Measurements from ENCODE around the gene IL6.

Gene IL6

DNA sequence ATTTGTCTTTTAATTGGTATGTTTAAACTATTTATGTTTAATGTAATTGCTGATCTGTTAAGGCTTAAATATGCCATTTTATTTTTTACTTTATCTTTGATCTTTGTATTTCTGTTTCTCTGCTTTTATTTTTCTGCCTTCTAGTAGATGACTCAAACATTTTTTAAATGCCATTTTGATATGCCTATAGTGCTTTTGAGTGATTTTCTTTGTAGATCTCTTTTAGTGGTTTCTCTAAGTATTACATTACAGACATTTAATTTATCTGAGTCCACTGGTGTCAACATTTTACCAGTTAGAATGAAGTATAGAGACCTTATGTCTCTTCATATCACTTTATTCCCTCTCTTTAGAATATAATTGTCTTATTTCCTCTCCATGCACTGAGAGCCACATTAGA, 32.7 kb downstream of the IL6 start:
- Histone ChIP-seq H3K27me3 (ENCODE audit: control insufficient read depth in 3 of 3, insufficient read depth in 3 of 3, low read depth in 1 of 3, low read length in 3 of 3) (no peaks in the 10 kb centered on the region), H3K36me3 (replicated peaks in 1 of 2; ENCODE audit: control insufficient read depth in 2 of 2, insufficient read depth in 2 of 2, low read length in 2 of 2) (no peaks in the 10 kb centered on the region), H2AK5ac (ENCODE audit: low read depth, low read length) (no peak overlapping the region), H3K4me2 (ENCODE audit: insufficient read depth, low read length, poor library complexity, severe bottlenecking) (no peak overlapping the region), H2BK5ac (ENCODE audit: low read length) (no peak overlapping the region), H3K79me1 (ENCODE audit: low read depth, low read length) (no peaks in the 10 kb centered on the region), H2AFZ (ENCODE audit: low read length) (no peak overlapping the region), H3K14ac (ENCODE audit: low read length) (no peak overlapping the region), H3K18ac (ENCODE audit: low read length) (no peak overlapping the region), H3K4me3 (ENCODE audit: low read length in 2 of 2) (no peak overlapping the region), H3K23ac (ENCODE audit: low read depth, low read length, poor library complexity) (no peak overlapping the region), H2BK12ac (ENCODE audit: low read length) (no peak overlapping the region), H3K4ac (ENCODE audit: low read length) (no peak overlapping the region), H4K8ac (ENCODE audit: low read depth, low read length) (no peak overlapping the region), H3K27ac (replicated peaks; ENCODE audit: low read length) (no peak overlapping the region), H3K9me3 (replicated peaks in 1 of 2; ENCODE audit: control insufficient read depth in 2 of 2, insufficient read depth in 1 of 2, low read depth in 1 of 2, low read length in 2 of 2) (peaks cover 0 to 2% of the 10 kb centered on the region in 2 donors), H3K9ac (ENCODE audit: low read depth, low read length, poor library complexity) (no peak overlapping the region), H2BK120ac (ENCODE audit: low read depth, low read length) (no peak overlapping the region), H2BK15ac (ENCODE audit: low read length) (no peak overlapping the region), H4K91ac (ENCODE audit: low read depth, low read length, poor library complexity) (no peak overlapping the region), H3K4me1 (ENCODE audit: control insufficient read depth in 2 of 2, insufficient read depth in 1 of 2, low read depth in 1 of 2, low read length in 2 of 2) (no peaks in the 10 kb centered on the region)
- no peak for DNase-seq (ENCODE audit: low spot score)

DNA sequence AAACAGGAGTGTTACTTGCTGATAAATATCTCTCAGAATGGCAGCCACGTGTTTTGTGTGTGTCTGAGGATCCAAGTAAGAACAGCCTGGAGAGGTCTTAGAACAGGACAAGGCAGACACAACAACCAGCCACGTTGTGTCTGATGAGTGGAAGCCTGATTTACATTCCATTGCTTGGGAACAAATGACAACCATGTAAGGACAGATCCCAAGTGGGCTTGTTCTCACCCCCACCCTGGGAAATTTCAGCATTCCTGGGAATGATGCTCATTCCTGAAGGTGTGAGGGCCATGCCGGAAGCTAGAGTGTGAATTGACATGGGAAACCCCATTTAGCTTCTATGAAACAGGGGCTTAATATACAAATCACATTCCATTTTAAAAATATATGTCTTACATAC, 35.9 kb downstream of the IL6 start:
- no peak overlapping the region for H3K9ac ChIP-seq (ENCODE audit: low read depth, low read length, poor library complexity)
- peaks cover 0 to 2% of the 10 kb centered on the region in 2 donors for H3K9me3 ChIP-seq (replicated peaks in 1 of 2; ENCODE audit: control insufficient read depth in 2 of 2, insufficient read depth in 1 of 2, low read depth in 1 of 2, low read length in 2 of 2)
- no peak overlapping the region for H2BK15ac ChIP-seq (ENCODE audit: low read length)

DNA sequence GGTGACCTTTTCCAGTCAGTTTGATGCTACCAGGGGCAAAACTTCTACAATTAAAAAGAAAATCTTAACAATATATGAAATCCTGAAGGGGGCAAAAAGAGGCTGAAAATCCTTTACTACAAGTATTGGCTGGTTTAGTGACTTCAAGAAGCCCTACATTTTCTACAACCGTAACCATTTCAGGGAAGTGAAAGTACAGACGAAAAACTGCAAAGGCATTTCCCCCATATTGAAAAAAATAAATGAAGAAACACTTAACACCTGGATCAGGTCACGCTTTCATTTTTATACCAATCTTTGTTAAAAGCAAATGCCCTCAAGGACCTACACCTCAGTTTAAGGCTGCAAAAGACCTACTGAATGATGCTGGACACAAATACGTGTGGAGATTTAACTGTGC, 38.6 kb downstream of the IL6 start:
- no peak for DNase-seq (ENCODE audit: low spot score)
- Histone ChIP-seq H3K27ac (replicated peaks; ENCODE audit: low read length) (no peak overlapping the region), H2BK120ac (ENCODE audit: low read depth, low read length) (no peak overlapping the region), H2BK12ac (ENCODE audit: low read length) (no peak overlapping the region), H3K4me1 (ENCODE audit: control insufficient read depth in 2 of 2, insufficient read depth in 1 of 2, low read depth in 1 of 2, low read length in 2 of 2) (no peaks in the 10 kb centered on the region), H2AK5ac (ENCODE audit: low read depth, low read length) (no peak overlapping the region), H3K23ac (ENCODE audit: low read depth, low read length, poor library complexity) (no peak overlapping the region), H3K9ac (ENCODE audit: low read depth, low read length, poor library complexity) (no peak overlapping the region), H4K8ac (ENCODE audit: low read depth, low read length) (no peak overlapping the region), H3K4me2 (ENCODE audit: insufficient read depth, low read length, poor library complexity, severe bottlenecking) (no peak overlapping the region), H3K9me3 (replicated peaks in 1 of 2; ENCODE audit: control insufficient read depth in 2 of 2, insufficient read depth in 1 of 2, low read depth in 1 of 2, low read length in 2 of 2) (no peaks in the 10 kb centered on the region), H3K14ac (ENCODE audit: low read length) (no peak overlapping the region), H3K4ac (ENCODE audit: low read length) (no peak overlapping the region), H3K18ac (ENCODE audit: low read length) (no peak overlapping the region), H2BK15ac (ENCODE audit: low read length) (no peak overlapping the region), H3K4me3 (ENCODE audit: low read length in 2 of 2) (no peak overlapping the region), H4K91ac (ENCODE audit: low read depth, low read length, poor library complexity) (no peak overlapping the region), H3K27me3 (ENCODE audit: control insufficient read depth in 3 of 3, insufficient read depth in 3 of 3, low read depth in 1 of 3, low read length in 3 of 3) (no peaks in the 10 kb centered on the region), H3K36me3 (replicated peaks in 1 of 2; ENCODE audit: control insufficient read depth in 2 of 2, insufficient read depth in 2 of 2, low read length in 2 of 2) (no peaks in the 10 kb centered on the region), H2AFZ (ENCODE audit: low read length) (no peak overlapping the region), H3K79me1 (ENCODE audit: low read depth, low read length) (no peaks in the 10 kb centered on the region), H2BK5ac (ENCODE audit: low read length) (no peak overlapping the region)
- WGBS, 2 donors (ENCODE audit: extremely low coverage in 2 of 2, insufficient read length in 2 of 2, insufficient replicate concordance in 1 of 2), result no CpG with 5 or more reads among the region's 4 CpGs

More for the DNA sequence above, 35.9 kb downstream of the IL6 start:
- no peak overlapping the region for H2BK120ac ChIP-seq (ENCODE audit: low read depth, low read length)
- H3K4ac ChIP-seq (ENCODE audit: low read length), result no peak overlapping the region
- H3K18ac ChIP-seq (ENCODE audit: low read length), result no peak overlapping the region
- H3K4me2 ChIP-seq (ENCODE audit: insufficient read depth, low read length, poor library complexity, severe bottlenecking), result no peak overlapping the region
- no CpG with 5 or more reads among the region's 3 CpGs for WGBS, 2 donors (ENCODE audit: extremely low coverage in 2 of 2, insufficient read length in 2 of 2, insufficient replicate concordance in 1 of 2)
- H2AK5ac ChIP-seq (ENCODE audit: low read depth, low read length), result no peak overlapping the region
- no peaks in the 10 kb centered on the region for H3K4me1 ChIP-seq (ENCODE audit: control insufficient read depth in 2 of 2, insufficient read depth in 1 of 2, low read depth in 1 of 2, low read length in 2 of 2)
- H3K23ac ChIP-seq (ENCODE audit: low read depth, low read length, poor library complexity), result no peak overlapping the region
- H4K8ac ChIP-seq (ENCODE audit: low read depth, low read length), result no peak overlapping the region
- H3K27me3 ChIP-seq (ENCODE audit: control insufficient read depth in 3 of 3, insufficient read depth in 3 of 3, low read depth in 1 of 3, low read length in 3 of 3), result no peaks in the 10 kb centered on the region
- peak overlapping the region in 1 of 2 donors; percentile 3 for H3K4me3 ChIP-seq (ENCODE audit: low read length in 2 of 2)
- no peaks in the 10 kb centered on the region for H3K79me1 ChIP-seq (ENCODE audit: low read depth, low read length)
- H4K91ac ChIP-seq (ENCODE audit: low read depth, low read length, poor library complexity), result no peak overlapping the region
- no peak overlapping the region for H3K14ac ChIP-seq (ENCODE audit: low read length)
- no peaks in the 10 kb centered on the region for H3K36me3 ChIP-seq (replicated peaks in 1 of 2; ENCODE audit: control insufficient read depth in 2 of 2, insufficient read depth in 2 of 2, low read length in 2 of 2)
- no peak overlapping the region for H2BK12ac ChIP-seq (ENCODE audit: low read length)
- no peak overlapping the region for H2AFZ ChIP-seq (ENCODE audit: low read length)
- no peak overlapping the region for H2BK5ac ChIP-seq (ENCODE audit: low read length)
- DNase-seq (ENCODE audit: low spot score), result no peak
- H3K27ac ChIP-seq (replicated peaks; ENCODE audit: low read length), result no peak overlapping the region

DNA sequence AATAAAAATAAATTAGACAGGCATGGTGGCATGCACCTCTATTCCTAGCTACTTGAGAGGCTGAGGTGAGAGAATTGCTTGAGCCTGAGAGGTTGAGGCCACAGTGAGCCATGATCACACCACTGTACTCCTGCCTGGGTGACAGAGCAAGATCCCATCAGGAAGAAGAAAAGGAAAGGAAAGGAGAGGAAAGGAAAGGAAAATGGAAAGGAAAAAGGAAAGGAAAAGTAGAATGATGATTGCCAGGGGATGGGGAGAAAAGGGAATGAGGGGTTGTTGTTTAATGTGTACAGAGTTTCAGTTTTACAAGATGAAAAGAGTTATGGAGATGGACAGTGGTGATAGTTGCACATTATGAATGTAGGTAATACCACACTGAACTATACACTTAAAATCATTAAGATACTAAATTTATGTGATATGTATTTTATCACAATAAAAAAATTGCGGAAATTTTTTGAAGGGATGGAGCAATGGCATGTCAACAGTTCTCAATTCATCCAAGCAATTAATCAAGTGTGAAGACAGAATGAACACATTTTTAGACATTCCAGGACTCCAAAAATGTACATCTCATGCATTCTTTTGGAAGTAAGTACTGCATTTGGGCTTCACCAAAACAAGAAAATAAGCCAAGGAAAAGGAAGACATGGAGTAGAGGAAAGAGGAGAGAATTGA, 44.3 kb downstream of the IL6 start:
- H2AFZ ChIP-seq (ENCODE audit: low read length), result no peak overlapping the region
- no peak overlapping the region for H3K23ac ChIP-seq (ENCODE audit: low read depth, low read length, poor library complexity)
- H3K27ac ChIP-seq (replicated peaks; ENCODE audit: low read length), result no peak overlapping the region
- no peak overlapping the region for H2BK15ac ChIP-seq (ENCODE audit: low read length)
- DNase-seq (ENCODE audit: low spot score), result no peak
- H3K9me3 ChIP-seq (replicated peaks in 1 of 2; ENCODE audit: control insufficient read depth in 2 of 2, insufficient read depth in 1 of 2, low read depth in 1 of 2, low read length in 2 of 2), result no peaks in the 10 kb centered on the region
- H3K4me2 ChIP-seq (ENCODE audit: insufficient read depth, low read length, poor library complexity, severe bottlenecking), result no peak overlapping the region
- no peak overlapping the region for H4K8ac ChIP-seq (ENCODE audit: low read depth, low read length)
- H2BK5ac ChIP-seq (ENCODE audit: low read length), result no peak overlapping the region
- no peaks in the 10 kb centered on the region for H3K36me3 ChIP-seq (replicated peaks in 1 of 2; ENCODE audit: control insufficient read depth in 2 of 2, insufficient read depth in 2 of 2, low read length in 2 of 2)
- no peaks in the 10 kb centered on the region for H3K79me1 ChIP-seq (ENCODE audit: low read depth, low read length)
- no peak overlapping the region for H3K14ac ChIP-seq (ENCODE audit: low read length)
- WGBS, 2 donors (ENCODE audit: extremely low coverage in 2 of 2, insufficient read length in 2 of 2, insufficient replicate concordance in 1 of 2), result no CpG with 5 or more reads among the region's 1 CpG
- H2BK12ac ChIP-seq (ENCODE audit: low read length), result no peak overlapping the region
- H3K4me3 ChIP-seq (ENCODE audit: low read length in 2 of 2), result no peak overlapping the region
- no peaks in the 10 kb centered on the region for H3K27me3 ChIP-seq (ENCODE audit: control insufficient read depth in 3 of 3, insufficient read depth in 3 of 3, low read depth in 1 of 3, low read length in 3 of 3)
- H2AK5ac ChIP-seq (ENCODE audit: low read depth, low read length), result no peak overlapping the region
- H4K91ac ChIP-seq (ENCODE audit: low read depth, low read length, poor library complexity), result no peak overlapping the region
- no peaks in the 10 kb centered on the region for H3K4me1 ChIP-seq (ENCODE audit: control insufficient read depth in 2 of 2, insufficient read depth in 1 of 2, low read depth in 1 of 2, low read length in 2 of 2)
- no peak overlapping the region for H2BK120ac ChIP-seq (ENCODE audit: low read depth, low read length)
- no peak overlapping the region for H3K9ac ChIP-seq (ENCODE audit: low read depth, low read length, poor library complexity)
- H3K18ac ChIP-seq (ENCODE audit: low read length), result no peak overlapping the region
- H3K4ac ChIP-seq (ENCODE audit: low read length), result no peak overlapping the region

Data from neuronal stem cell (in vitro differentiated cells).